ENCODE data around the gene MADD.
"Not testable (repeated sequence)": the region's sequence is repeated elsewhere in the genome, so short reads cannot be mapped to it uniquely, and the experiment has no call there.

MADD gene

DNA sequence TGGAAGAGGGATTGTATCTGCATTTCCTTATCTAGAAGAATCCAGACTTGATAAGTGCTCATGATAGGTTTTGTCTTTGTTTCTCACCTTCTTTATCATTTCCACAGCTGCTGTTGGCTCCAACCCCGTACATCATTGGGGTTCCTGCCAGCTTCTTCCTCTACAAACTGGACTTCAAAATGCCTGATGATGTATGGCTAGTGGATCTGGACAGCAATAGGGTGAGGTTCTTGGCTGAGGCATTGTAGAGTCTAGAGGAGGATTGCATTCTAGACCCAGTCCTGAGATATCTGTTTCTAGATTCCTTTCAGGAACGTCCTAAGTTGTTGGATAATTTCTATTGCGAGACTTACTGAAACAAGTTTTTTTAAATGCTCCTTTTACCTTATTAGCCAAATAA lies 8.1 kb downstream of the MADD start:
- no peak for DNase-seq

DNA sequence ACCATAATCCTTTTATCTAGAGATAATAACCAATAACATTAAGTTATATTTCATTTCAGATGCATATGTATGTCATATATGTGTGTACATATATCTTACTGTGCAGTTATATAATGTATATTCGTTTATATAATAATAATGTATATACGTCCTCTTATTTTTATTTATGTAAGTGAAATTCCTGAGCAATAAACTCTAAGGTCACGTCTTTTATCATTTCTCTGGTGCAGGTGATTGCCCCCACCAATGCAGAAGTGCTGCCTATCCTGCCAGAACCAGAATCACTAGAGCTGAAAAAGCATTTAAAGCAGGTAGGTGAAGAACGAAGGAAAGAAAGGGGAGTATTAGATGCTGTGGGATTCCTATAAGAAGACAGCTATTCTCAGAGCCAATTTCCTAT lies 8.8 kb downstream of the MADD start:
- no peak for DNase-seq

DNA sequence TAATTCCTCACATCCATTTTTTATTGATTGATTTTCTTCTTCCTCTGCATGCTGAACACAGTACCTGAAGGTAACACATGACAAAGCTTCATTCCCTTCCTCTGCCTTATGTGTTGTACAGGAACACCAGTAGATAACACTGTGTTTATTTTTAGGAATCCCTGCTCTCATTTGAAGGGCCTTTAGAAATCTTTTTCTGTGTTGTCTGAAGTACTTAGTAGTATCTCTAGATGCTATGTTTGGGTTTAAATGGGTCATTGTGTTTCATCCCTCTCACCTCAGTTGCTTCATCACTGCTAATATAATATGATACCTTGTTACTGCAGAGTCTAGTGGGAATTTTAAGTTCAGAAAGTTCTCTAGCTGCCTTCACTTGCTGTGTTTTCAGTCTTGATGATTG lies 10.2 kb downstream of the MADD start:
- DNase-seq = no peak

DNA sequence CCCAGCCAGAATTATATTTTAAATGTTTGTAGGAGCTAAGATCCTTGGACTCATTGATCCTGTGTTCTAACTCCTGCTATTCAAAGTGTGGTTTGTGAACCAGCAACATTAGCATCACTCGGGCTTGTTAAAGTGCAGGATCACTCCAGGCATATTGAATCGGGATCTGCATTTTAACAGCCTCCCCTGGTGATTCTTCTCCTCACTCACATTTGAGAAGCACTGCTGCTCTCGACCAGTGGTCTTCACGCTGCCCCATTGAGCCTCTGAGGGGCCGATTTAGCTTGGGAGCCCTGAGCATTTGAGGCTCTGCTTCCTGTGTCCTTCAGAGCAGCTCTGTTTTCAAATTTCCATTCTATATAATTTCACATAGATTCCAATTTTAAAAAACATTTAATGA lies 10.9 kb downstream of the MADD start:
- no peak for DNase-seq

DNA sequence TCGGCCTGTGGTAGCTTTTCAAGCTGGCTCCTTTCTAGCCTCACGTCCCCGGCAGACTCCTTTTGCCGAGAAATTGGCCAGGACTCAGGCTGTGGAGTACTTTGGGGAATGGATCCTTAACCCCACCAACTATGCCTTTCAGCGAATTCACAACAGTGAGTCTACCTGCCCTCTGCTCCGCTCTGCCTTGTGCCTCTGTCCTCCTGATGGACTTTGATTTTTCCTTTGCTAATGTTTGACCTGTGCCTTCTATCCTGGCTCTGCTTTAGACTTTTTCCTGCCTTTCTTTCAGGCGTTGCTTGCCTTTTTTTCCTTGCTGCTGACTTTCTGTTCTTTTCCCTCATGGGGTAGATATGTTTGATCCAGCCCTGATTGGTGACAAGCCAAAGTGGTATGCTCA lies 12.5 kb downstream of the MADD start:
- no peak for DNase-seq

DNA sequence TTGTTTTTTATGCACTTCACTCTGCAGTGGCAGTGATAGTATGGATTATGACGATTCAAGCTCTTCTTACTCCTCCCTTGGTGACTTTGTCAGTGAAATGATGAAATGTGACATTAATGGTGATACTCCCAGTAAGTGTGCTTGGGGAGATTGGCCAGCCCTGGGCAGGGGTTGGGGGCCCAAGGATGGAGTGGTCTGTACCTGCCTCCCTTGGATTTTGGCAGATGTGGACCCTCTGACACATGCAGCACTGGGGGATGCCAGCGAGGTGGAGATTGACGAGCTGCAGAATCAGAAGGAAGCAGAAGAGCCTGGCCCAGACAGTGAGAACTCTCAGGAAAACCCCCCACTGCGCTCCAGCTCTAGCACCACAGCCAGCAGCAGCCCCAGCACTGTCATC lies 14.2 kb downstream of the MADD start:
- DNase-seq = no peak

DNA sequence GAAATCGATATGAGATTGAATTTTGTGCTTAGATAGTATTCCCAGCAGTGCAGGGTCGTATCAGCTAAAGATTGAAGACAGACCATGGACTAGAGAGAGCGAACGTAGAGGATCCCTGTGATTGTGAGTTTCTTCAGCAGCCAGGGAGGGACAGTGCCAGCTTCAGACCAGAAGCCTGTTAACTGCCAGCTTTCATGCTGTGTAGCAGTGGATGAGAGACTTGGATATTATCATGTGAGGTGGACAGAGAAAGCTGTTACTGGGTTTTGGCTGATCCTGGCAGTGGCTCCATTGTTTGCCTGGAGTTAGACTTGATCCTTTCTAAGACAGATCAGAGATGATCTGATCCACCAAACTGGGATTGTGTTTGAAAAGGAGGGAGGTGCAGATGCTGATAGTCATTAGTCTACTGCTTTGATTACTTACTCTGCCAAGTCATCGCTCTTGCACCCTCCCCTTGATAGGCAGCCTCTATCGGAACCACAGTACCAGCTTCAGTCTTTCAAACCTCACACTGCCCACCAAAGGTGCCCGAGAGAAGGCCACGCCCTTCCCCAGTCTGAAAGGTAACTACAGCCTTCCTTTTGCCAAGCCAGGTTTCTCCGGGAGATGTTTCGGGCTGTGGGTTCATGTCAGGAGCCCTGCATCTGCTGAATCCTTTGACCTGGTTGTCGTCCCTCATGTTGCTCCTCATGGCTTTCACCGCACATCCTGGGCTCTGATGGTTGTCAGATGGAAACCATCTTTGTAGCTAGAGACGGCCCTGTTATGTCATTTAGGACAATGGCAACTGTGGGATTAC lies 16.2 kb downstream of the MADD start:
- DNase-seq = no peak

DNA sequence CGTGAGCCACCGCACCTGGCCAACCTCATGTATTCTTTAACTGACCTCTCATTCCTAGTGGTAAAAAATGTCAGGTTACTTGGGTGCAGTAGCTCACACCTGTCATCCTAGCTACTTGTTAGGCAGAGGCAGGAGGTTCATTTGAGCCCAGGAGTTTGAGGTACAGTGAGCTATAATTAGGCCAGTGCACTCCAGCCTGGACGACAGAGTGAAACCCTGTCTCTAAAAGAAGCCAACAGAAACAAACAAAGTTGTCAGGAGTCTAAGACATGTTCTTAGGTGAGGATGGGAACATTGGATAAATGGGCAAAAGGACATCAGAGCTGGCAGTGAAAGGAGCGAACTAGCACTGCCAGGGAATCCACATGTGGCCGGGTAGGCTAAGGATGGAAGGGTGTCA lies 18.1 kb downstream of the MADD start:
- DNase-seq = no peak

DNA sequence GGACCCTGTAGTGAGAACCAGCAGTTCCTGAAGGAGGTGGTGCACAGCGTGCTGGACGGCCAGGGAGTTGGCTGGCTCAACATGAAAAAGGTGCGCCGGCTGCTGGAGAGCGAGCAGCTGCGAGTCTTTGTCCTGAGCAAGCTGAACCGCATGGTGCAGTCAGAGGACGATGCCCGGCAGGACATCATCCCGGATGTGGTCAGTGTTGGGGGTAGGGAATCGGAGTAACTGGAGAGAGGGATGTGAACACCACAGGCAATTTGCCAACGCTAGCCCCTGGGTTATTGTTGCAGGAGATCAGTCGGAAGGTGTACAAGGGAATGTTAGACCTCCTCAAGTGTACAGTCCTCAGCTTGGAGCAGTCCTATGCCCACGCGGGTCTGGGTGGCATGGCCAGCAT lies 19.9 kb downstream of the MADD start:
- DNase-seq = no peak

DNA sequence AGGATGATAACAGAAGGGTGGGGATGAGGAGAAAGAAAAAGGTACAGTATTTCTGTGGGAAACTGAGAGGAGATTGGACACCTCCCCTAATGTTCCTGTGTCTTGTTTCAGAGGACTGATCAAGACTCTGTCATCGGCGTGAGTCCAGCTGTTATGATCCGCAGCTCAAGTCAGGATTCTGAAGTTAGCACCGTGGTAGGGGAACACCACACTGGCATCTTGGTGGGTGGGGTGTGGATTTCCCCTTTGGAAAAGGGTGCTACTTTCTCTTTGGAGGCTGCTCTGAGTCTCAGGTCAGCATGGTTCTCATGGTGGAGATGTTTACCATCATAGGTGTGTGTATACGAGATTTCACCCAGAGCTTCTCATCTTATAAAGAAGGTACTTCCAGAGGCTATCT lies 25.5 kb downstream of the MADD start:
- no peak for DNase-seq

DNA sequence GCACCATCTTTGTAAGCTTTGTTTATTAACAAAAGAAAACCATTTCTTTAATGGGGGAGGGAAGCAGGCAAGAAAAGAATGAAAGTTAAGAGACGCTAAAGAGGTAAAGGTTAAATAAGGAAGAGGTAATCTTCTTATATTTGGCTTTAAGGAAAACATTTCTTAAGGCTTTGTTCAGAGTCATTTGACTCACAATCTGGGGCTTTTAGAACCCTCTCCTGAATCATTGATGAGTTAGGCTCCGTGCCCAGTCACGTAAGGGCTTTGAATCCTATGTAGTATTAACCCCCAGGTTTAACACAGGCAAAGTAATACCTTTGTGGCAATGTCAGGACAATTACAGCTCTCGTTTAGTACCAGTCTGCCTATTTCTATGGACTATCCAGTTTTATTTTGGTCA lies 26.1 kb downstream of the MADD start:
- no peak for DNase-seq

DNA sequence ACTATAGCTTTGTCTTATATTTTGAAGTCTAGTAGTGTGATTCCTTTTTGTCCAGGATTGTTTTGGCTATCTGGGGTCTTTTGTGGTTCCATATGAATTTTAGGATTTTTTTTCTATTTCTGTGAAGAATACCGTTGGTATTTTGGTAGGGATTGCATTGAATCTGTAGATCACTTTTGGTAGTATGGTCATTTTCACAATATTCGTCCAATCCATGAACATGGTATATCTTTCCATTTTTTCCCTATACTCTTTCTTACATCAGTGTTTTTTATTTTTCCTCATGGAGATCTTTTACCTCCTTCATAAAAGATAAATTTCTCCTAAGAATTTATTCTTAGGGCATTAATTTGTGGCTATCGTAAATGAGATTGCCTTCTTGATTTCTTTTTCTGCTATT lies 29.1 kb downstream of the MADD start:
- no peak for DNase-seq

DNA sequence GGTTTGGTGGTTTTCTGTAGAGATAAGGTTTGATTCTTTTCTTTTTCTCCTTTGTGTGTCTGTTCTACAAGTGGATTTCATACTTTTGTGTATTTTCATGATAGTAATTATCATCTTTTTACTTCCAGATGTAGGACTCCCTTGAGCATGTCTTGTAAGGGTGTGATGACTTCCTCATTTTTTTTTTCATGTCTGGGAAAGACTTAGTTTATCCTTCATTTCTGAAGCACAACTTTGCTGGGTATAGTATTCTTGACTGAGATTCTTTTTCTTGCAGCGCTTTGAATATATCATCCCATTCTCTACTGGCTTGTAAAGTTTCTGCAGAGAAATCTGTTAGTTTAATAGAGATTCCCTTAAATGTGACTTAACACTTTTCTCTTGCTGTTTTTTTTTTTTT lies 32.9 kb downstream of the MADD start:
- DNase-seq = no peak

DNA sequence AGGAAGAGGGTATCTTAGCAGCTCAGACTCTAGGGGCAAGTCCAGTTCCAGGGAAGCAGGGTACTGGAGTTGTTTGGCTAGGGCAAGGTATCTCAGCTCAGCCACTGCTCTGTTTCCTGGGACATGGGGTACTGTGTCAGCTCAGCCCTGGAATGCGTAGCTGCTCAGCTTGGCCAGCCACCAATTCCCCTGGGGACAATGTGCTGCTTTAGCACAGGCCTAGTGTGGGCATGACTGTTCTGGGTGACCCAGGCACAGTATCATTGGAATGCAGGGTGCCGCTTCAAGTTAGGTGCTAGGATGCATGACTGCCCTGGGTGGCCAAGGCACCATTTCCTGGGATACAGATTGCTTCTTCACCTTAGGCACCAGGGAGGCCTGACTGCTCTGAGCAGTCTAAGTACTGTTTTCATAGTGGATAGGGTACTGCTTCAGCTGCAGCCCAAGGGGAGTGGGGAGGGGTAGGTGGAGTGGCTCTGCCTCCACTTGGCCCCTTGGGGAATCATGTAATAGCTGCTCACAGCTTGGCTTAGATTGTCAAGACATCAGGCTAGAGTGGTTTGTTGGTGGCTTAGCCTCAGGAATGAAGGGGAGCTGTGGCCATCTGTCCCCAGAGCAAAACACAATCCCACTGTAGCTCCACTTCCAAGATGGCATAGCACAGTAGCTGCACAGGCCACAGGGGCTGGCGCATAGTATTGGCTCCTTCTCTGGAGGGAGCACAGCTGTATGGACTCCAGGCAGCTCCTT lies 36.0 kb downstream of the MADD start:
- DNase-seq = no peak

DNA sequence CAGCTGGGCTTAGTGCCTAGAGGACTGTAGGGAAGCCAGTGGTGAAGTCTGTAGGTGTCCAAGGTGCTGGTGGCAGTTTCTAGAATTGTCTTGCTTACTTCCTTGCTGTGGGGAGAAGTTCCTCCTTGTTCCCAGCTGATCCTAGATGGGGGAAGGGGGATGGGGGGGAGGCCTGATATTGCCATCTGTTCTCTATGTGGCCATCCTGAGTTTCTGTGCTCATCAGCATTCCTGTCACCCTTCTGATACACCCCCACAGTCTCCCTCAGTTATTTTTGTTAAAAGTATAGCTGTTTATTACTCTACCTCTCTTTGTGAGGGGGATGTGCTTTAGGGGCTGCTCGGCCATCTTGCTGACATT lies 36.5 kb downstream of the MADD start:
- no peak for DNase-seq

DNA sequence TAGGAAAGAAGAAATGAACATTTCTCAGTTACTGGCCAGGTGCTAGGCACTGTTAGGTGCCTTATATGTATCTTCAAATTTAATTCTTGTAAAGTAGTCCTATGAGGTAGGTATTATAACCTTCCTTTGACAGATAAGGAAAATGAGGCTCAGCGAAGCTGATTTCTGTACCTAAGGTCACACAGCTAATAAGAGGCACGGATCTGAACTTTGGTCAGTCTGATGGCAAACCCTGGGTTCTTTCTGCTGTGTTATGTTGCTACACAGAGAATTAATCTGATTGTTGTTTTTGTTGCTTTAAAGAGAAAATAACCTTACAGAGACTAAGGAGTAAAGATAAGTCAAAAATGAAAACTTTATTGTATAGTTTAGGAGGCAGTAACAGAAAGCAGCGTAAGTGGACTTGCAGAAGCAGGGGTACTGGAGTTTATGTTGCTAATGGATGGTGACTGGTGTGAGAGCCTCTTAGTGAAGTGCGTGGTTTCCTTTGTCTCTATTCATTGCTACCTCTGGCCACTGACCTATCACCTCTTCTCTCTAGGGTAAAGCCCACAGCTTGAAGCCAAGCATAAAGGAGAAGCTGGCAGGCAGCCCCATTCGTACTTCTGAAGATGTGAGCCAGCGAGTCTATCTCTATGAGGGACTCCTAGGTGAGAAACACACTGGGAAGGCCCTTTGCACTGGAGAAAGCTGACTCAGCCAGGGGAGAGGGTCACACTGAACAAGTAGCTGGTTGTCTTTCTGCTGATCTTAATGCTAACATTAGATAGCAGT lies 38.3 kb downstream of the MADD start:
- no peak for DNase-seq

DNA sequence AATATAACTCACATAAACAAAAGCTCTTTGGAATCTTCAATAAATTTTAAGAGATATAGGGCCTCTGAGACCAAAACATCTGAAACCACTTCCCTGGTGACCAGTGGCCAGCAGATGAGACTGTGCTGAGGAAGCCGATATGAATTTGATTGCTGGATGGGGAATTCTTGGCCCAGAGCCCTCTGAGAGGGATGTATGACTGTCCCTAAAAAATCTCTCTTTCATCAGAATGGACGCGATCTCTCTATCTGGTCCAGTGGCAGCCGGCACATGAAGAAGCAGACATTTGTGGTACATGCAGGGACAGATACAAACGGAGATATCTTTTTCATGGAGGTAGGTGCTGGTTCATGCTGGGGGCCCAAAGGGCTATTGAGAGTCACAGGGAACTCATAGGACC lies 45.1 kb downstream of the MADD start:
- DNase-seq = no peak

DNA sequence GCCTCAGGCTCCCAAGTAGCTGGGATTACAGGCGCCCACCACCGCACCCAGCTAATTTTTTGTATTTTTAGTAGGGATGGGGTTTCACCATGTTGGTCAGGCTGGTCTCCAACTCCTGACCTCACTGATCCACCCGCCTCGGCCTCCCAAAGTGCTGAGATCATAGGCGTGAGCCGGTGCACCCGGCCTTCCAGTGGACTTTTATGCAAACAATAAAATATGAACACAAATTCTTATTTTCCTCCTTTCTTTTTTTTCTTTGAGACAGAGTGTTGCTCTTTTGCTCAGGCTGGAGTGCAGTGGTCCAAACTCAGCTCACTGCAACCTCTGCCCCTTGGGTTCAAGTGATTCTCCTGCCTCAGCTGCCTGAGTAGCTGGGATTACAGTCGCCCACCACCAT lies 46.6 kb downstream of the MADD start:
- not testable (repeated sequence) for DNase-seq

DNA sequence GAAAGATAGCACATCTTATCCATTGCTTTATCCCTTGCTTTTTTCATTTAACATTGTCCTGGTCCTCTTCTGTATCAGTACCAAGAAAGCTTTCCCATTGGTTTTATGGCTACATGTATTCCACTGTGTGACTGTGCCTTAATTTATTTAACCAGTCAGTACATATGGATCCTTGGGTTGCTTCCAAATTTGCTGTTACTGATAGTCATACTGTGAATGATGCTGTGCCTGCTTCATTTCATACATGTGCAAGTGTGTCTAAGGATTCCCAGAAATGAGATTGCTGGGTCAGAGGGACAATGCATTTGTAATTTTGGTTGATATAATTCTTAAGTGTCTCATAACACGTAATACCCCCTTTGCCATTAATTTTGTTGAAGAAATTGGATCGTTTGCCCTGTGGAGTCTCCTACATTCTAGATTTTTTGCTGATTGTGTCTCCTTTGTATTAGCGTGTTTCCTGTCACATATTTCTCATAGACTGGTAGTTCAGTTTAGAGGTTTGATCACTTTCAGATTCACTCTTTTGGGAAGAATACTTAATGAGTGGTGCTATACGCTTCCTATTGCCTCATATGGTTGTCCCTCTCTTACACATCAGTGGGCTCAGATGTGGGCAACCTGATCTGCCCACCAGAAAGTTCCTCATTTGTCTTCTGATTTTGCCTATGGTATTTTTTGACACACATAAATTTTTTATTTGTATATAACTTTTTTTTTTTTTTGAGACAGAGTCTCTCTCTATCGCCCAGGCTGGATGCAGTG lies 47.3 kb downstream of the MADD start:
- DNase-seq = no peak

DNA sequence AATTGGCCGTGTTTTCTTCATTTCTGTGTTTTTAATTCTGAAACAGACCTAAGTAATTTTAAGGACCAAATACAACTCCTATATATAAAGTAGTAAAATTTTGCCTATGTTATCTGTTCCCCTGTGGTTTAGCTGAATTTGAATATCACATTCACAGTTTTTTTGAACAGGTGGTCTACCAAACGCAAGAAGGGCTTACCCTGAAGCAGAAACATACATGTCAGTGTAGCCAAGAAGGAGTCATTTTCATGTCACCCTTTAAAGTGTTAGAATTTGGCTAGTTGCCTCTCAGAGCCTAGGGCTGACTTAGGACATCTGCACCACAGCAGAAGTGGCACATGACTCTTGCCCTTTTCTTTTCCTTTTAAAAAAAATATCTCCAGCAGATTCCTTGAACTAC lies 48.2 kb downstream of the MADD start:
- DNase-seq = no peak

DNA sequence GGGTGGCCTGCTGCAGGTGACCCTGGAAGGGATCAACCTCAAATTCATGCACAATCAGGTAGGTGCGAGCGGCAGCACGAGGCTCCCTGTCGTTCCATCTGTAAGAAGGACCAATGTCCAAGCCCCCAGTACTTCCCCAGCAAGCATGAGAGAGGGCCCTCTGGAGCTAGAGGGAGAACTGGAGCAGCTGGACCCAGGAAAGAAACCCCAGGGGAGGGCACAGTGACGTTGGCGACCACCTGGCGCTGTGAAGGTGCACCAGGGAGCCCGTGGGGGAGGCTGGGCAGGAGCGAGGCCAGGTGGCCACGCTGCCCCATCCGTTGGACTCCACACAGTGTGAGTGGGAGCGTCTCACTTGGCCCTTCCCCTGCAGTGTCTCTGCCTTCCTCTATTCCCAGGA lies 54.6 kb downstream of the MADD start:
- DNase-seq = no peak

DNA sequence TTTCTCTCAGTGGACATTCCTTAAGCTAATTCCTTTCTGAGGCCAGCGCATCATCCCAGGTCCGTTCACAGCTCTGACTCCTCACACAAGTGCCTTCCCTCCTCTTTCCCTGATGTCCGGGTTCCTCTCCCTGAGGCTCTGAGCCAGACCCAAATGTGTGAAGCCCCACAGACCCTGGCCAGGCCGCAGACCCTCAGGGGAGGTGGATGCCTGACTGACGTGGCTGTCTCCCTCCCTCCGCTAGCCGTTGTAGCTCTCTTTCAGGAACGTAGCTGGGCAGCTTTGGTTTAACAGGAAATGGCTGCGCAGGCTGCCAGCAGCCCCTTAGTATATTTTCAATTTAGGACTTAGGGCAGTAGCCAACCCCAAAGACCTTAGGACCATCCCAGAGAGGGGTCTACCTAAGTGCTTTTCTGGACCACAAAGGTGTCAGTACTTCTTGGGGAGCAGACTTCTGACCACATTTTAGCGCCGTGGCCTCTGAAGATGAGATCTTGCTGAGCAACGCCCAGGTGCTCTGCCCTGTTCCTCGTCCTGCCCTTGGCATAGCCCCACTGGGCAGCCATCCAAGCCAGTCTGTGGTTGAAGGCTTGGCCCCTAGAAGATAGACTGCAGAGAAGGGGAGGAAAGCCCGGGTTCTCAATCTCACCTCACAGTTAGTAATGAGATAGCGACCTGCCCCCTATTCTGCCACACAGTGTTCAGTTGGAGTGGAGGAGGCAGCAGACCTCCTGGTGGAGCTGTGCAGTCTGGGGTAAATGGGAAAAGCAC lies 55.5 kb downstream of the MADD start:
- no peak for DNase-seq
